ENCODE data around the gene RPS18. TPM values are rescaled to one million over a fixed set of nuclear protein-coding genes. Genes with fewer than 3 reads are reported as not detected.

RPS18 gene
- total and polyA plus RNA-seq, 9 of the 15 experiments (the other 6 are each of a cell fraction or from before 2014, with no cell fraction given): 5,023 to 17,516 (median 8,131) TPM

GRCh38 chr6:33248932-33249731 is 22.7 kb upstream of the RPS18 start (continued):
- TF ChIP-seq AFF1 (IDR thresholded peaks at IDR 0.05; ENCODE audit: low read depth in 1 of 2, partially characterized antibody in 2 of 2): no peak
- TF ChIP-seq E2F4 (CRISPR knock-in tag; IDR thresholded peaks at IDR 0.05; ENCODE audit: low read depth): no peak
- no peak for TF ChIP-seq NFE2L1 (tag; IDR thresholded peaks at IDR 0.05; ENCODE audit: borderline replicate concordance, low read depth)
- TF ChIP-seq YBX1 (IDR thresholded peaks at IDR 0.05): no peak
- TF ChIP-seq POLR3A (IDR thresholded peaks at IDR 0.05; ENCODE audit: borderline replicate concordance, extremely low read depth, insufficient read depth, insufficient read length): no peak
- no peak for TF ChIP-seq ZC3H8 (IDR thresholded peaks at IDR 0.05)
- TF ChIP-seq HNRNPL (IDR thresholded peaks at IDR 0.05; ENCODE audit: low read depth, low read length): peak; percentile 73; the same call in 1 of the 2 replicates
- TF ChIP-seq ZNF239 (CRISPR knock-in tag; IDR thresholded peaks at IDR 0.05): no peak
- no peak for TF ChIP-seq ZNF224 (CRISPR knock-in tag; IDR thresholded peaks at IDR 0.05)
- no peak for TF ChIP-seq ZNF398 (CRISPR knock-in tag; IDR thresholded peaks at IDR 0.05)
- no peak for TF ChIP-seq SMARCA5 (IDR thresholded peaks at IDR 0.05)
- no peak for TF ChIP-seq ZBTB33 (CRISPR knock-in tag; IDR thresholded peaks at IDR 0.05)
- TF ChIP-seq FOXA3 (CRISPR knock-in tag; conservative IDR thresholded peaks at IDR 0.05 in 1 of 2, IDR thresholded peaks at IDR 0.05 in 1 of 2): peak in 1 of 2 experiments; percentile 58; a peak in 2 of 4 replicates
- TF ChIP-seq ZBTB1 (CRISPR knock-in tag; IDR thresholded peaks at IDR 0.05; ENCODE audit: borderline replicate concordance, low read depth): no peak
- no peak for TF ChIP-seq ZFP30 (CRISPR knock-in tag; IDR thresholded peaks at IDR 0.05; ENCODE audit: borderline replicate concordance)

Data from K562 (cell line).